ENCODE measurements around the gene FYCO1. TPM values are rescaled to one million over a fixed set of nuclear protein-coding genes. Genes with fewer than 3 reads are reported as not detected.

The FYCO1 gene
- polyA plus RNA-seq, 2 of the 4 experiments (the other 2 are of a cell fraction): 3.7 to 4.4 TPM

DNA sequence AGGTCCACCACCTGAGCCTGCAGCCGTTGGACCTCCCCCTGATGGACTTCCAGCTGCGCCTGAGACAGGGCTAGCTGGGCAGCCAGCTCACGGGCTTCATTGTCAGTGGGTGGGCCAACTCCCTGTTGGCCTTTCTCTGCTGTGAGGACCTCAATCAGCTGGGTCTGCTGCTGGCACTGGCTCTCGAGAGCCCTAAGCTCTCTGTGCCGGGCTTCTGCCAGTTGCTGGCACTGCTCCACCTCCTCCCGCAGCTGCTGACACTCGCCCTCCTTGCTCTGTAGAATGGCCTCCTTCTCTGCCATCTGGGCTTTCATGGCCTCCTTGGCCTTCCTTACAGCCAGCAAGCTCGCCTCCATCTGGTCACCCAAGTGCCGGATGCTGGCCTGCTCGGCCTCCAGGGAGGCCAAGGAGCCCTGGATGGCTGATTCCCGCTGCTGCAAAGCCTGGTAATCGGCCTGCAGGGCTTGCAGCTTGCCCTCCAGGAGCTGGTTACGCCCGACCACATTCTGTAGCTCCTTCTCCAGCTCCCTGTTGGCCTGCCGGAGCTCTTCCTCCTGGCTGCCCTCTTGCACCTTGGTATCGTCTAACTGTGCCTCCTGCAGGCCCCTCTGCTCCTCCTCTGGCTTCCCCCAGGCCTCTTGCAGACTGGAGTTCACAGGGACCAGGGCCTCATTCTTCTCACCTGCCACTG lies 28.5 kb downstream of the FYCO1 start:
- H3K27ac ChIP-seq: no peak overlapping the region
- TF ChIP-seq NR3C1 (IDR thresholded peaks at IDR 0.05) (no peak), FOSB (CRISPR knock-in tag; IDR thresholded peaks at IDR 0.05) (no peak)
- TF ChIP-seq, protein P1, sequence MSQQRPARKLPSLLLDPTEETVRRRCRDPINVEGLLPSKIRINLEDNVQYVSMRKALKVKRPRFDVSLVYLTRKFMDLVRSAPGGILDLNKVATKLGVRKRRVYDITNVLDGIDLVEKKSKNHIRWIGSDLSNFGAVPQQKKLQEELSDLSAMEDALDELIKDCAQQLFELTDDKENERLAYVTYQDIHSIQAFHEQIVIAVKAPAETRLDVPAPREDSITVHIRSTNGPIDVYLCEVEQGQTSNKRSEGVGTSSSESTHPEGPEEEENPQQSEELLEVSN (IDR thresholded peaks at IDR 0.05; ENCODE audit: borderline replicate concordance, low read depth): no peak
- TF ChIP-seq, protein P2, sequence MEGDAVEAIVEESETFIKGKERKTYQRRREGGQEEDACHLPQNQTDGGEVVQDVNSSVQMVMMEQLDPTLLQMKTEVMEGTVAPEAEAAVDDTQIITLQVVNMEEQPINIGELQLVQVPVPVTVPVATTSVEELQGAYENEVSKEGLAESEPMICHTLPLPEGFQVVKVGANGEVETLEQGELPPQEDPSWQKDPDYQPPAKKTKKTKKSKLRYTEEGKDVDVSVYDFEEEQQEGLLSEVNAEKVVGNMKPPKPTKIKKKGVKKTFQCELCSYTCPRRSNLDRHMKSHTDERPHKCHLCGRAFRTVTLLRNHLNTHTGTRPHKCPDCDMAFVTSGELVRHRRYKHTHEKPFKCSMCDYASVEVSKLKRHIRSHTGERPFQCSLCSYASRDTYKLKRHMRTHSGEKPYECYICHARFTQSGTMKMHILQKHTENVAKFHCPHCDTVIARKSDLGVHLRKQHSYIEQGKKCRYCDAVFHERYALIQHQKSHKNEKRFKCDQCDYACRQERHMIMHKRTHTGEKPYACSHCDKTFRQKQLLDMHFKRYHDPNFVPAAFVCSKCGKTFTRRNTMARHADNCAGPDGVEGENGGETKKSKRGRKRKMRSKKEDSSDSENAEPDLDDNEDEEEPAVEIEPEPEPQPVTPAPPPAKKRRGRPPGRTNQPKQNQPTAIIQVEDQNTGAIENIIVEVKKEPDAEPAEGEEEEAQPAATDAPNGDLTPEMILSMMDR (IDR thresholded peaks at IDR 0.05): no peak
- H3K4me1 ChIP-seq: no peaks in the 10 kb centered on the region
- FAIRE-seq (no peak), DNase-seq (ENCODE audit: low read depth in 1 of 2, low spot score in 1 of 2) (no peak), ATAC-seq (no peak)
- H3K4me3 ChIP-seq: no peak overlapping the region
- 91% methylated on average over 10 of the region's 16 CpGs for WGBS (ENCODE audit: missing lambda C conversion rate)
- ChIA-PET POLR2A (no interaction called here), CTCF (interaction anchor here (0.6 to 1.7 kb wide), 4 partner anchors 28 to 168 kb away, joined by 3 to 5 read pairs (median 4); no protein-coding TSS in a partner anchor)
- no peak overlapping the region for H3K4me2 ChIP-seq
- no peaks in the 10 kb centered on the region for H3K9me3 ChIP-seq

DNA sequence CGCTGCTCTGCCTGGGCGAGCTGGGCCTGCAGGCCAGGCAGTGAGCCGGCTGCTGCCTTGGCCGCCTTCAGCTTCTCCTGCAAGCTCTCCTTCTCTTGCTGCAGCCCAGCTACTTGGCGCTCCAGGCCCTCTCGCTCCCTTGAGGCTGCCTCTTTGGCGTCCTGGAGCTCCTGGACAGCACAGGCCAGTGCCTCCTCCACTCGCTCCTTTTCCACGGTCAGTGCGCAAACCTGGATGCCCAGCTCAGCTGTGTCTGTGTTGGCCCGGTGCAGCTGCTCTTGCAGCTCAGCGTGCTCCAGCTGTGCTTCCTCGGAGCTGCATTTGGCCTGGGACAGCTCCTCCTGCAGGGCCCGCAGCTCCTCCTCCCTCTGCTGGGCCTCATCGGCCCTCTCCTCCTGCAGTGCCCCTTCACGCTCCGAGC lies 29.2 kb downstream of the FYCO1 start:
- ATAC-seq: no peak; a peak in 1 of 6 replicates
- CTCF ChIA-PET: interaction anchor here (1.7 kb wide), 1 partner anchor 112 kb away, joined by 4 read pairs; no protein-coding TSS in a partner anchor
- POLR2A ChIA-PET: no interaction called here
- 97% methylated on average over 10 of the region's 17 CpGs for WGBS (ENCODE audit: missing lambda C conversion rate)
- DNase-seq (ENCODE audit: low read depth in 1 of 2, low spot score in 1 of 2): no peak
- Histone ChIP-seq H3K4me3 (no peak overlapping the region), H3K4me1 (no peaks in the 10 kb centered on the region), H3K27ac (no peak overlapping the region), H3K9me3 (no peaks in the 10 kb centered on the region), H3K4me2 (no peak overlapping the region)
- TF ChIP-seq, protein P3, sequence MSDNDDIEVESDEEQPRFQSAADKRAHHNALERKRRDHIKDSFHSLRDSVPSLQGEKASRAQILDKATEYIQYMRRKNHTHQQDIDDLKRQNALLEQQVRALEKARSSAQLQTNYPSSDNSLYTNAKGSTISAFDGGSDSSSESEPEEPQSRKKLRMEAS (IDR thresholded peaks at IDR 0.05): no peak
- TF ChIP-seq ESRRA (IDR thresholded peaks at IDR 0.05; ENCODE audit: borderline replicate concordance, low read length) (no peak), HEYL (CRISPR knock-in tag; IDR thresholded peaks at IDR 0.05) (no peak), RFX5 (IDR thresholded peaks at IDR 0.05) (no peak), EP300 (IDR thresholded peaks at IDR 0.05) (no peak)
- FAIRE-seq: no peak

DNA sequence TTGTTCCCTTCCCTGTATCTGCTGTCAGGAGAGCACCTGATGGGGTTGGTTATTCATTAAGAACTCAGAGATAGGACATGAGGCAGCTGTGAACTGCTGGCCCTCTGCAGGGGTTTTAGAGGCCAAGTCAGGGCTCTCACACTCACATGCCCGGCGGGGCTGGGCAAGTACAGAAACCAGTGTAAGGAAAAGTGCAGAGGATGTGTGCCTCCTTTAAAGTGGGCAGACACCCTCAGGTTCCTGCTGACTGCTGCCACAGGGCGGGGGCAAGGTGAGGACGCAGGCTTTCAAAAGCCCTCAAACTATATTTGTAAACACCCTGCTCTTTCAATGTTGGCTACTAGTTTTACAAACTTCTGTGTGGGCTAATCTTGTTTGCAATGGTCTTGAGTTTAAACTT lies 30.0 kb downstream of the FYCO1 start:
- Histone ChIP-seq H3K27ac (no peak overlapping the region), H3K4me1 (no peaks in the 10 kb centered on the region), H3K4me3 (no peak overlapping the region), H3K4me2 (no peak overlapping the region), H3K9me3 (no peaks in the 10 kb centered on the region)
- ATAC-seq: no peak
- ChIA-PET CTCF (interaction anchor here (0.9 to 1.7 kb wide), 2 partner anchors 99 to 112 kb away, joined by 3 to 4 read pairs; no protein-coding TSS in a partner anchor), POLR2A (no interaction called here)
- TF ChIP-seq BHLHE40 (IDR thresholded peaks at IDR 0.05; ENCODE audit: low read depth, low read length) (no peak), MAFK (IDR thresholded peaks at IDR 0.05; ENCODE audit: partially characterized antibody) (no peak), CBX8 (IDR thresholded peaks at IDR 0.05) (no peak), KDM5A (IDR thresholded peaks at IDR 0.05) (no peak), MYC (IDR thresholded peaks at IDR 0.05; ENCODE audit: borderline replicate concordance, low read length) (no peak), POLR2A (IDR thresholded peaks at IDR 0.05; ENCODE audit: low read length) (no peak), NPAS2 (CRISPR knock-in tag; IDR thresholded peaks at IDR 0.05; ENCODE audit: borderline replicate concordance) (no peak)
- 98% methylated on average over 4 of the region's 4 CpGs for WGBS (ENCODE audit: missing lambda C conversion rate)
- DNase-seq (ENCODE audit: low read depth in 1 of 2, low spot score in 1 of 2): no peak
- FAIRE-seq: no peak

DNA sequence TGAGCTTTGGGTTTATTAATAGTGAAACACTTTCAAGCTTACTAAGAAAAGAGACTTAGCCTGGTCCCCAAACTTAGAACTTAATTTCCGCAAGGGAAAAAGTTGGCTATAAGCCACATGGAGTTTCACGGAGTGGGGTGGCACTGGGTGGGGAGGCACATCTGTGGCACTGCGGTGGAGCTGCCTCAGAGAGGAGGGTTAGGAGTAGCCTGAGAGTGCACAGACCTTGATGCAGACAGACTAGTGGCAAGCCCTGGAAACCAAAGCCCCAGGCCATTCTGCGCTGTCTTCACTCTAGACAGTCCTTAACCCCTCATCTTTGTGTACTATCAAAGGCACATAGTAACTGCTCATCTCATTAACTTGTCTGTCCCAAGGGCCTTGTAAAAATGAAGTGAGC lies 30.4 kb downstream of the FYCO1 start:
- H3K4me2 ChIP-seq: no peak overlapping the region
- TF ChIP-seq SREBF2 (IDR thresholded peaks at IDR 0.05) (no peak), MAFK (IDR thresholded peaks at IDR 0.05; ENCODE audit: partially characterized antibody) (no peak), CBX8 (IDR thresholded peaks at IDR 0.05) (no peak), EP300 (IDR thresholded peaks at IDR 0.05) (no peak), HEYL (CRISPR knock-in tag; IDR thresholded peaks at IDR 0.05) (no peak), RCOR1 (IDR thresholded peaks at IDR 0.05; ENCODE audit: low read depth, low read length) (no peak), SMC3 (IDR thresholded peaks at IDR 0.05) (no peak), POLR2A (IDR thresholded peaks at IDR 0.05; ENCODE audit: low read length) (no peak)
- TF ChIP-seq, protein P1 (IDR thresholded peaks at IDR 0.05; ENCODE audit: borderline replicate concordance, low read depth): no peak
- TF ChIP-seq, protein P3 (IDR thresholded peaks at IDR 0.05): no peak
- no peaks in the 10 kb centered on the region for H3K4me1 ChIP-seq
- DNase-seq (ENCODE audit: low read depth in 1 of 2, low spot score in 1 of 2) (no peak), FAIRE-seq (no peak), ATAC-seq (no peak; a peak in 1 of 6 replicates)
- H3K9me3 ChIP-seq: no peaks in the 10 kb centered on the region
- H3K27ac ChIP-seq: no peak overlapping the region
- H3K4me3 ChIP-seq: no peak overlapping the region
- 94% methylated on average over 4 of the region's 4 CpGs for WGBS (ENCODE audit: missing lambda C conversion rate)
- POLR2A ChIA-PET: no interaction called here
- CTCF ChIA-PET: interaction anchor here (0.9 to 1.7 kb wide), 2 partner anchors 100 to 113 kb away, joined by 3 to 4 read pairs; no protein-coding TSS in a partner anchor

Data from A549 (cell line).